Left forelimb (tissue), 1 donor: Measurements from ENCODE around the gene SPOP.
"Not testable (repeated sequence)": the region's sequence is repeated elsewhere in the genome, so short reads cannot be mapped to it uniquely, and the experiment has no call there.

ENCODE experiments used
- DNase-seq: peaks from one replicate; pipeline ENCODE4 v3.0.0-alpha.2; 2018; ENCODE audit warnings: low spot score

Gene SPOP

GRCh38 chr17:49677933-49678847 is at the start of gene SPOP:
TSS of gene SPOP (minus strand) at chr17:49678097. CDS start at chr17:49622810, 55,287 bp downstream.
- DNase-seq = peak; percentile 99

- no peak for DNase-seq
Measured at GRCh38 chr17:49727380-49727779, 49.5 kb upstream of the SPOP start.

GRCh38 chr17:49725452-49726130 is 47.7 kb upstream of the SPOP start:
- no peak for DNase-seq

GRCh38 chr17:49724552-49724951 is 46.7 kb upstream of the SPOP start:
- not testable (repeated sequence) for DNase-seq

GRCh38 chr17:49723423-49723822 is 45.5 kb upstream of the SPOP start:
- DNase-seq = peak; percentile 78

GRCh38 chr17:49722066-49722465 is 44.2 kb upstream of the SPOP start:
- DNase-seq = no peak

GRCh38 chr17:49717371-49717861 is 39.5 kb upstream of the SPOP start:
- no peak for DNase-seq

- no peak for DNase-seq
Measured at GRCh38 chr17:49716668-49717364, 38.9 kb upstream of the SPOP start.

- no peak for DNase-seq
Measured at GRCh38 chr17:49715717-49716279, 37.9 kb upstream of the SPOP start.

GRCh38 chr17:49715216-49715615 is 37.3 kb upstream of the SPOP start:
- no peak for DNase-seq

GRCh38 chr17:49708515-49709183 is 30.8 kb upstream of the SPOP start:
- DNase-seq = no peak

- DNase-seq = peak; percentile 99
Measured at GRCh38 chr17:49707608-49708514, 30.0 kb upstream of the SPOP start, which contains the start of gene SLC35B1. TSS of gene SLC35B1 (minus strand) at chr17:49707964. CDS start at chr17:49707833, 131 bp downstream.

- no peak for DNase-seq
Measured at GRCh38 chr17:49707246-49707607, 29.3 kb upstream of the SPOP start.

GRCh38 chr17:49705254-49705653 is 27.4 kb upstream of the SPOP start:
- DNase-seq = no peak

GRCh38 chr17:49703557-49704277 is 25.8 kb upstream of the SPOP start:
- DNase-seq = no peak

- DNase-seq = no peak
Measured at GRCh38 chr17:49700960-49701359, 23.1 kb upstream of the SPOP start.

- no peak for DNase-seq
Measured at GRCh38 chr17:49699966-49700575, 22.2 kb upstream of the SPOP start.

- DNase-seq = no peak
Measured at GRCh38 chr17:49698005-49698404, 20.1 kb upstream of the SPOP start.

- no peak for DNase-seq
Measured at GRCh38 chr17:49696233-49696761, 18.4 kb upstream of the SPOP start.
